ENCODE data around the gene SOWAHD. TPM values are rescaled to one million over a fixed set of nuclear protein-coding genes. Genes with fewer than 3 reads are reported as not detected.
A peak's percentile ranks its signal among the peaks of the same experiment; 100 is the strongest.

The SOWAHD gene
- polyA plus RNA-seq, 3 donors: 3.8 to 7.4 (median 4.0) TPM

GRCh38 chrX:119762718-119763117 lies 4.3 kb downstream of the SOWAHD start:
- Histone ChIP-seq H3K79me2 (ENCODE audit: insufficient read depth, low read length) (peaks cover 46% of the 10 kb centered on the region), H2AFZ (ENCODE audit: insufficient read depth, low read depth, low read length, poor library complexity, severe bottlenecking) (no peak overlapping the region), H3K36me3 (replicated peaks in 1 of 2; ENCODE audit: control insufficient read depth in 1 of 2, insufficient read depth in 2 of 2, low read length in 2 of 2) (no peaks in the 10 kb centered on the region), H3K27ac (ENCODE audit: low read depth in 1 of 2, low read length in 2 of 2) (no peak overlapping the region), H3K4me2 (replicated peaks; ENCODE audit: extremely low read depth, low read length, poor library complexity, severe bottlenecking) (no peak overlapping the region), H3K9ac (ENCODE audit: insufficient read depth, low read length, poor library complexity, severe bottlenecking) (no peak overlapping the region), H3K9me3 (replicated peaks in 1 of 2; ENCODE audit: control insufficient read depth in 1 of 2, insufficient read depth in 1 of 2, low read length in 2 of 2) (no peaks in the 10 kb centered on the region), H3K4me3 (replicated peaks in 1 of 3; ENCODE audit: low read depth in 2 of 3, low read length in 3 of 3) (no peak overlapping the region), H3K27me3 (ENCODE audit: control insufficient read depth in 2 of 2, insufficient read depth in 2 of 2, low read length in 2 of 2) (no peaks in the 10 kb centered on the region), H4K20me1 (ENCODE audit: insufficient read depth, low read length) (peaks cover 15% of the 10 kb centered on the region), H3K4me1 (ENCODE audit: control insufficient read depth in 1 of 2, insufficient read depth in 2 of 2, low read length in 2 of 2) (peaks cover 44 to 52% of the 10 kb centered on the region in 2 donors)
- Mint-ChIP-seq H3K9me3 (peaks cover 0 to 3% (median 0%) of the 10 kb centered on the region in 7 donors), H3K36me3 (peaks cover 4 to 12% of the 10 kb centered on the region in 2 donors), H3K27ac (peak overlapping the region in 3 of 7 donors; percentile 46 to 79 (median 67)), H3K27me3 (ENCODE audit: low read depth in 3 of 3) (peaks cover 0 to 5% (median 0%) of the 10 kb centered on the region in 3 donors), H3K4me1 (peaks cover 47% of the 10 kb centered on the region), H3K4me3 (no peak overlapping the region)
- TF ChIP-seq CTCF (IDR thresholded peaks at IDR 0.05): no peak
- intact Hi-C loops (cut with micrococcal nuclease): no loop called here
- DNase-seq: no peak
- WGBS (ENCODE audit: insufficient coverage): no CpG with 5 or more reads among the region's 3 CpGs

- WGBS (ENCODE audit: insufficient coverage): 68% methylated on average over 3 of the region's 7 CpGs
- Mint-ChIP-seq H3K4me1 (peaks cover 49% of the 10 kb centered on the region), H3K36me3 (peaks cover 4 to 12% of the 10 kb centered on the region in 2 donors), H3K27me3 (ENCODE audit: low read depth in 3 of 3) (peaks cover 0 to 5% (median 0%) of the 10 kb centered on the region in 3 donors), H3K27ac (peak overlapping the region in 4 of 7 donors; percentile 28 to 67 (median 62)), H3K4me3 (no peak overlapping the region), H3K9me3 (peaks cover 0 to 3% (median 0%) of the 10 kb centered on the region in 7 donors)
- H3K9ac ChIP-seq (ENCODE audit: insufficient read depth, low read length, poor library complexity, severe bottlenecking): no peak overlapping the region
- H3K36me3 ChIP-seq (replicated peaks in 1 of 2; ENCODE audit: control insufficient read depth in 1 of 2, insufficient read depth in 2 of 2, low read length in 2 of 2): no peaks in the 10 kb centered on the region
- no peaks in the 10 kb centered on the region for H3K9me3 ChIP-seq (replicated peaks in 1 of 2; ENCODE audit: control insufficient read depth in 1 of 2, insufficient read depth in 1 of 2, low read length in 2 of 2)
- H2AFZ ChIP-seq (ENCODE audit: insufficient read depth, low read depth, low read length, poor library complexity, severe bottlenecking): no peak overlapping the region
- peaks cover 41% of the 10 kb centered on the region for H3K79me2 ChIP-seq (ENCODE audit: insufficient read depth, low read length)
- no peak for DNase-seq
- H3K4me3 ChIP-seq (replicated peaks in 1 of 3; ENCODE audit: low read depth in 2 of 3, low read length in 3 of 3): no peak overlapping the region
- H4K20me1 ChIP-seq (ENCODE audit: insufficient read depth, low read length): peaks cover 15% of the 10 kb centered on the region
- no peak overlapping the region for H3K4me2 ChIP-seq (replicated peaks; ENCODE audit: extremely low read depth, low read length, poor library complexity, severe bottlenecking)
- H3K27me3 ChIP-seq (ENCODE audit: control insufficient read depth in 2 of 2, insufficient read depth in 2 of 2, low read length in 2 of 2): no peaks in the 10 kb centered on the region
- intact Hi-C loops (cut with micrococcal nuclease): no loop called here
- no peak overlapping the region for H3K27ac ChIP-seq (ENCODE audit: low read depth in 1 of 2, low read length in 2 of 2)
- peaks cover 46 to 53% of the 10 kb centered on the region in 2 donors for H3K4me1 ChIP-seq (ENCODE audit: control insufficient read depth in 1 of 2, insufficient read depth in 2 of 2, low read length in 2 of 2)
- TF ChIP-seq CTCF (IDR thresholded peaks at IDR 0.05): no peak
These were observed 4.8 kb downstream of the SOWAHD start for GRCh38 chrX:119763181-119763580.
